ENCODE data around the gene SLC25A28. TPM values are rescaled to one million over a fixed set of nuclear protein-coding genes. Genes with fewer than 3 reads are reported as not detected.

SLC25A28 gene
- total RNA-seq, 4 donors from 2014 or later, result 13.8 to 38.0 (median 31.6) TPM

- no peak overlapping the region for H3K4me3 ChIP-seq
- TF ChIP-seq POLR2A (IDR thresholded peaks at IDR 0.05), result no peak
- no peak for TF ChIP-seq CTCF (IDR thresholded peaks at IDR 0.05)
- H3K27ac ChIP-seq, result no peak overlapping the region
- peaks cover 0 to 8% (median 0%) of the 10 kb centered on the region in 3 donors for H3K4me1 ChIP-seq
- 85 to 90% methylated on average over 2 of the region's 2 CpGs for WGBS, 2 donors
- no peaks in the 10 kb centered on the region for H3K9me3 ChIP-seq
- no peaks in the 10 kb centered on the region for H3K36me3 ChIP-seq
- no peaks in the 10 kb centered on the region for H3K27me3 ChIP-seq
- no peak for DNase-seq
- intact Hi-C loops (cut with DNase I), result no loop called here
These were observed 27.4 kb upstream of the SLC25A28 start for GRCh38 chr10:99647601-99648151.

- no peak overlapping the region for H3K4me3 ChIP-seq
- H3K4me1 ChIP-seq, result peaks cover 3 to 26% (median 12%) of the 10 kb centered on the region in 3 donors
- intact Hi-C loops (cut with DNase I), result no loop called here
- TF ChIP-seq POLR2A (IDR thresholded peaks at IDR 0.05), result no peak
- TF ChIP-seq CTCF (IDR thresholded peaks at IDR 0.05), result no peak
- peaks cover 0 to 3% (median 0%) of the 10 kb centered on the region in 4 donors for H3K27me3 ChIP-seq
- DNase-seq, result no peak
- H3K36me3 ChIP-seq, result no peaks in the 10 kb centered on the region
- H3K9me3 ChIP-seq, result no peaks in the 10 kb centered on the region
- H3K27ac ChIP-seq, result no peak overlapping the region
These were observed 13.6 kb upstream of the SLC25A28 start for GRCh38 chr10:99633832-99634231.

GRCh38 chr10:99631496-99631895 lies 11.3 kb upstream of the SLC25A28 start:
- H3K36me3 ChIP-seq, result no peaks in the 10 kb centered on the region
- no peak overlapping the region for H3K27ac ChIP-seq
- TF ChIP-seq CTCF (IDR thresholded peaks at IDR 0.05) (no peak), POLR2A (IDR thresholded peaks at IDR 0.05) (no peak)
- no peak for DNase-seq
- H3K4me3 ChIP-seq, result no peak overlapping the region
- peaks cover 0 to 3% (median 0%) of the 10 kb centered on the region in 4 donors for H3K27me3 ChIP-seq
- intact Hi-C loops (cut with DNase I), result no loop called here
- WGBS, 2 donors, result 92 to 96% methylated on average over 3 of the region's 3 CpGs
- peaks cover 3 to 37% (median 13%) of the 10 kb centered on the region in 3 donors for H3K4me1 ChIP-seq
- H3K9me3 ChIP-seq, result no peaks in the 10 kb centered on the region

GRCh38 chr10:99630991-99631390 lies 10.8 kb upstream of the SLC25A28 start:
- Histone ChIP-seq H3K27ac (peak overlapping the region in 1 of 4 donors; percentile 27), H3K4me1 (peaks cover 3 to 37% (median 13%) of the 10 kb centered on the region in 3 donors), H3K36me3 (no peaks in the 10 kb centered on the region), H3K4me3 (no peak overlapping the region), H3K27me3 (peaks cover 0 to 3% (median 0%) of the 10 kb centered on the region in 4 donors), H3K9me3 (no peaks in the 10 kb centered on the region)
- no peak for TF ChIP-seq CTCF (IDR thresholded peaks at IDR 0.05)
- no peak for TF ChIP-seq POLR2A (IDR thresholded peaks at IDR 0.05)
- DNase-seq, result no peak
- intact Hi-C loops (cut with DNase I), result no loop called here

GRCh38 chr10:99630433-99630832 lies 10.2 kb upstream of the SLC25A28 start:
- TF ChIP-seq CTCF (IDR thresholded peaks at IDR 0.05) (peak in 5 of 6 experiments; percentile 33 to 59 (median 47)), POLR2A (IDR thresholded peaks at IDR 0.05) (no peak)
- intact Hi-C loops (cut with DNase I), result no loop called here
- peak overlapping the region in 2 of 4 donors; percentile 54 to 66 for H3K27ac ChIP-seq
- no peak for DNase-seq
- H3K36me3 ChIP-seq, result no peaks in the 10 kb centered on the region
- H3K4me1 ChIP-seq, result peaks cover 3 to 37% (median 13%) of the 10 kb centered on the region in 3 donors
- 10 to 21% methylated on average over 2 of the region's 2 CpGs for WGBS, 2 donors
- H3K9me3 ChIP-seq, result no peaks in the 10 kb centered on the region
- no peak overlapping the region for H3K4me3 ChIP-seq
- H3K27me3 ChIP-seq, result peaks cover 0 to 3% (median 0%) of the 10 kb centered on the region in 4 donors
